ENCODE results near the gene EP300. TPM values are rescaled to one million over a fixed set of nuclear protein-coding genes. Genes with fewer than 3 reads are reported as not detected.

The EP300 gene
- total RNA-seq, 2 donors from 2014 or later = 130 to 156 TPM

DNA sequence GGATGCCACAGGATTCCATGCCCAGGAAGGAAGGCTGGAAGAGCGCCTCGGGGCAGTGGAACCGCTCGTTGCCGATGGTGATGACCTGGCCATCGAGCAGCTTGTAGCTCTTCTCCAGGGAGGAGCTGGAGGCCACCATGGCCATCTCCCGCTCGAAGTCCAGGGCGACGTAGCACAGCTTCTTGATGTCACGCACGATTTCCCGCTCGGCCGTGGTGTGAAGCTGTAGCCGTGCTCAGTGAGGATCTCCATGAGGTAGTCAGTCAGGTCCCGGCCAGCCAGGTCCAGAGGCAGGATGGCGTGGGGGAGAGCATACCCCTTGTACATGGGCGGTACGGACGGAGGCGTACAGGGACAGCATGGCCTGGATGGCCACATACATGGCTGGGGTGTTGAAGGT is 17.9 kb upstream of the EP300 start:
- TF ChIP-seq POLR2AphosphoS5 (IDR thresholded peaks at IDR 0.05) = no peak
- TF ChIP-seq POLR2A (IDR thresholded peaks at IDR 0.05) = no peak
- no peak for TF ChIP-seq CTCF (IDR thresholded peaks at IDR 0.05)
- no peaks in the 10 kb centered on the region for H3K36me3 ChIP-seq
- H3K27me3 ChIP-seq (replicated peaks; ENCODE audit: insufficient read depth) = no peaks in the 10 kb centered on the region
- intact Hi-C loops (cut with DNase I) = no loop called here
- no peaks in the 10 kb centered on the region for H3K9me3 ChIP-seq
- no peak for DNase-seq (ENCODE audit: low spot score)
- no peak overlapping the region for H3K27ac ChIP-seq
- no peaks in the 10 kb centered on the region for H3K4me1 ChIP-seq (replicated peaks)
- 96% methylated on average over 22 of the region's 22 CpGs for WGBS
- H3K4me3 ChIP-seq = no peak overlapping the region

DNA sequence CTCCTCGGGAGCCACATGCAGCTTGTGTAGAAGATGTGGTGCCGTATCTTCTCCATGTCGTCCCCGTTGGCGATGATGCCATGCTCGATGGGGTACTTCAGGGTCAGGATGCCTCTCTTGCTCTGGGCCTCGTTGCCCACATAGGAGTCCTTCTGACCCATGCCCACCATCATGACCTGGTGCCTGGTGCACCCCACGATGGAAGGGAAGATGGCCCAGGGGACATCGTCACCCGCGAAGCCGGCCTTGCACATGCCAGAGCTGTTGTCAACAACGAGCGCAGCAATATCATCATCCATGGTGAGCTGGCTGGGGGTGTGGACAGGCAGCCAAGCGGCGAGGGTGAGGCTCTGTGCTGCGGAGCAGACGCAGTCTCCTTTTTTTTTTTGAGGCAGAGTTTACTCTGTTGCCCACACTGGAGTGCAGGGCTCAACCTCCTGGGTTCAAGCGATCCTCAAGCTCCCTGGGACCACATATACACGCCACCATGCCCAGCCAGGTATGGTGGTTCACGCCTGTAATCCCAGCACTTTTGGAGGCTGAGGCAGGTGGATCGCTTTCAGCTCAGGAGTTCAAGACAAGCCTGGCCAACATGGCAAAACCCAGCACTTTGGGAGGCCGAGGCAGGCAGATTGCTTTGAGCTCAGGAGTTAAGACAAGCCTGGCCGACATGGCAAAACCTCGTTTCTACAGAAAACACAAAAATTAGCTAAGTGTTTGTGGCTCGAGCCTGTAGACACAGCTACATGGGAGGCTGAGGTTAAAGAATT is 17.3 kb upstream of the EP300 start:
- Histone ChIP-seq H3K4me3 (no peak overlapping the region), H3K9me3 (no peaks in the 10 kb centered on the region), H3K27me3 (replicated peaks; ENCODE audit: insufficient read depth) (no peaks in the 10 kb centered on the region), H3K27ac (no peak overlapping the region), H3K4me1 (replicated peaks) (no peaks in the 10 kb centered on the region), H3K36me3 (no peaks in the 10 kb centered on the region)
- no peak for DNase-seq (ENCODE audit: low spot score)
- no peak for TF ChIP-seq POLR2A (IDR thresholded peaks at IDR 0.05)
- TF ChIP-seq CTCF (IDR thresholded peaks at IDR 0.05) = no peak
- TF ChIP-seq POLR2AphosphoS5 (IDR thresholded peaks at IDR 0.05) = no peak
- 94% methylated on average over 26 of the region's 26 CpGs for WGBS
- intact Hi-C loops (cut with DNase I) = no loop called here

DNA sequence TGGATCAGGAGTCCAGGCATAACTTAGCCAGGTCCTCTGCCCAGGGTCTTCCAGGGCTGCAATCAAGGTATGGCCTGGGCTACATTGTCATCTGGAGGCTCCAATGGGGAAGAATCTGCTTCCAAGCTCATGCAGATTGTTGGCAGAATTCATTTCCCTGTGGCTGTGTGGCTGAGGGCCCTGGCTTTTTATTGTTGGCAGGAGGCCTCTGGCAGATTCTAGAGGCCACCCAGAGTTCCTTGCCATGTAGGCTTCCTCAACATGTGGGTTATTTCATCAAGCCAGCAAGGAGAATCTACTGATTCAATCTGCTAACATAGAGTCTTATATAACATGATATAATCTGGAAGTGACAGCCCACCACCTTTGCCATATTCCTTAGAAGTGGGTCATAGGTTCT is 16.4 kb upstream of the EP300 start:
- Histone ChIP-seq H3K9me3 (no peaks in the 10 kb centered on the region), H3K36me3 (no peaks in the 10 kb centered on the region), H3K4me1 (replicated peaks) (no peaks in the 10 kb centered on the region), H3K27ac (no peak overlapping the region), H3K4me3 (no peak overlapping the region), H3K27me3 (replicated peaks; ENCODE audit: insufficient read depth) (no peaks in the 10 kb centered on the region)
- no peak for DNase-seq (ENCODE audit: low spot score)
- intact Hi-C loops (cut with DNase I) = no loop called here
- TF ChIP-seq POLR2AphosphoS5 (IDR thresholded peaks at IDR 0.05) = no peak
- TF ChIP-seq CTCF (IDR thresholded peaks at IDR 0.05) = no peak
- no peak for TF ChIP-seq POLR2A (IDR thresholded peaks at IDR 0.05)

GRCh38 chr22:41076857-41077256 is 15.5 kb upstream of the EP300 start:
- Histone ChIP-seq H3K9me3 (no peaks in the 10 kb centered on the region), H3K4me3 (no peak overlapping the region), H3K4me1 (replicated peaks) (no peaks in the 10 kb centered on the region), H3K36me3 (no peaks in the 10 kb centered on the region), H3K27ac (no peak overlapping the region), H3K27me3 (replicated peaks; ENCODE audit: insufficient read depth) (no peaks in the 10 kb centered on the region)
- intact Hi-C loops (cut with DNase I) = no loop called here
- 66% methylated on average over 1 of the region's 1 CpG for WGBS
- no peak for DNase-seq (ENCODE audit: low spot score)
- TF ChIP-seq POLR2A (IDR thresholded peaks at IDR 0.05) = no peak
- no peak for TF ChIP-seq POLR2AphosphoS5 (IDR thresholded peaks at IDR 0.05)
- no peak for TF ChIP-seq CTCF (IDR thresholded peaks at IDR 0.05)

GRCh38 chr22:41078931-41079330 is 13.5 kb upstream of the EP300 start:
- intact Hi-C loops (cut with DNase I) = no loop called here
- Histone ChIP-seq H3K27ac (no peak overlapping the region), H3K36me3 (no peaks in the 10 kb centered on the region), H3K4me3 (no peak overlapping the region), H3K4me1 (replicated peaks) (no peaks in the 10 kb centered on the region), H3K9me3 (no peaks in the 10 kb centered on the region), H3K27me3 (replicated peaks; ENCODE audit: insufficient read depth) (no peaks in the 10 kb centered on the region)
- DNase-seq (ENCODE audit: low spot score) = no peak
- TF ChIP-seq CTCF (IDR thresholded peaks at IDR 0.05) (no peak), POLR2AphosphoS5 (IDR thresholded peaks at IDR 0.05) (no peak), POLR2A (IDR thresholded peaks at IDR 0.05) (no peak)
- 35% methylated on average over 1 of the region's 1 CpG for WGBS

Measured in prostate gland (tissue), 2 donors.